Measurements from ENCODE around the gene TACO1.

TACO1 gene

DNA sequence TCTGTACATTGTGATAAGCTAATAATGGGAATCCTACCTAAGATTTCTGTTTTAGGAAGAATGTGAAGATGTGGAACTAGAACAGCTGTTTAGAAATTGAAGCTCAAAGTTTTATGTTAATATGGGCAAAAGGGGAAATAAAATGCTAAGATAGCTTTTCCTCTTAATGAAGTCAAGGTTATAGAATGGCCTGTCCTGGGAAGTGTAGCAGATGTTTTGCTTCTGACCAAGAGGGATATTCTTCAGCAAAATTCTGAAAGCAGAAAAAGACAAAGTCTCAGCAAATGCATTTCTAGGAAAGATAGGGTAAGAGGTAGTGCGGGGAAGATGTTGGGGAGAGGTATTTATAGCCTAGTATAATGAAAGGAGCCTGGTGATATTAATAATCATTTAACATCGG, 34.6 kb downstream of the TACO1 start:
- no peak overlapping the region for H3K27ac ChIP-seq (ENCODE audit: low read length)
- H3K36me3 ChIP-seq (ENCODE audit: control insufficient read depth in 2 of 2, insufficient read depth in 2 of 2, low read length in 2 of 2), result peaks cover 3 to 18% of the 10 kb centered on the region in 2 donors
- no peaks in the 10 kb centered on the region for H3K9me3 ChIP-seq (ENCODE audit: control insufficient read depth in 2 of 2, low read length in 2 of 2)
- no peak overlapping the region for H3K9ac ChIP-seq (ENCODE audit: low read length in 2 of 2)
- H3K4me1 ChIP-seq (ENCODE audit: control insufficient read depth, insufficient read depth, low read length), result peaks cover 14% of the 10 kb centered on the region
- no peaks in the 10 kb centered on the region for H3K27me3 ChIP-seq (ENCODE audit: control insufficient read depth in 1 of 2, insufficient read depth in 2 of 2, low read length in 2 of 2)
- H3K4me3 ChIP-seq (ENCODE audit: low read length in 2 of 2), result no peak overlapping the region

DNA sequence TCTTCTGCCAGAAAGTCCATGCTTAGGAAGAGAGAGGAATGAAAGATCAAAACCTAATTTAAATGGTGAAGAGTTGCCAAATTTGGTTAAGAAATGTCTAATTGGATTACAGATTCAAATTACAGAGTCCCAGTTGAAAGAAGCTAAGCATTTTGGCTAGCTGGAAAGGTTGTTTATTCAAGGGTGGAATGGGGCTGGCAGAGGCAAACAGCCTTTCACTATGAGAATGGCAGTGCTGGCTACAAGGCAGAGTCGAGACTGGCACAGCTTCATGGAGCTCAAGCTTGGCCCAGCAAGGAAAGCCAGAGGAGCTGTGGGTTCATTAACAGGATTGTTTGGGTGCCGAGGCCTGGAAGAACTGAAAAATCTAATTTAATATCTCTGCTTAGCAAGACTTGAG, 35.1 kb downstream of the TACO1 start:
- H3K27ac ChIP-seq (ENCODE audit: low read length), result no peak overlapping the region
- H3K9me3 ChIP-seq (ENCODE audit: control insufficient read depth in 2 of 2, low read length in 2 of 2), result no peaks in the 10 kb centered on the region
- H3K4me3 ChIP-seq (ENCODE audit: low read length in 2 of 2), result no peak overlapping the region
- H3K36me3 ChIP-seq (ENCODE audit: control insufficient read depth in 2 of 2, insufficient read depth in 2 of 2, low read length in 2 of 2), result peaks cover 3 to 18% of the 10 kb centered on the region in 2 donors
- peaks cover 14% of the 10 kb centered on the region for H3K4me1 ChIP-seq (ENCODE audit: control insufficient read depth, insufficient read depth, low read length)
- H3K27me3 ChIP-seq (ENCODE audit: control insufficient read depth in 1 of 2, insufficient read depth in 2 of 2, low read length in 2 of 2), result no peaks in the 10 kb centered on the region
- no peak overlapping the region for H3K9ac ChIP-seq (ENCODE audit: low read length in 2 of 2)

DNA sequence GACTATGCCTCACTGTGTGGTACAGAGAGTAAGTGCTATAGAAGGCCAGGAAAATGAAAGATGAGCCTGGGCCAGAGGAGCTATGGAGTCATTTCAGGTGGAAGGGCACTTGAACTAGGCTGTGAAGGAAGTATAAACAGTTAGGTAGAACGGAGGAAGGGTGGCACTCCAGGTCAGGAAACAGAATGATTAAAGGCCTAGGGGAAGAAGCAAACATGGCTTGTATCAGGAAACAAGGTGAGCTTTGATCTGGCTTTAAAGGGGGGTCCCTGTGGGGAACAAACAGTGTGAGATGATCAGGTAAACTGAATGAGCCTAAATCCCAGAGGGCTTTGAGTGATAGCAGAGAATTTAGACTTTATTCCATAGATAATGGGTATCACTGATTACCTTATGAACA, 38.4 kb downstream of the TACO1 start:
- Histone ChIP-seq H3K27ac (ENCODE audit: low read length) (no peak overlapping the region), H3K9ac (ENCODE audit: low read length in 2 of 2) (no peak overlapping the region), H3K36me3 (ENCODE audit: control insufficient read depth in 2 of 2, insufficient read depth in 2 of 2, low read length in 2 of 2) (peaks cover 0 to 14% of the 10 kb centered on the region in 2 donors), H3K9me3 (ENCODE audit: control insufficient read depth in 2 of 2, low read length in 2 of 2) (no peaks in the 10 kb centered on the region), H3K4me1 (ENCODE audit: control insufficient read depth, insufficient read depth, low read length) (peaks cover 14% of the 10 kb centered on the region), H3K4me3 (ENCODE audit: low read length in 2 of 2) (no peak overlapping the region), H3K27me3 (ENCODE audit: control insufficient read depth in 1 of 2, insufficient read depth in 2 of 2, low read length in 2 of 2) (no peaks in the 10 kb centered on the region)

DNA sequence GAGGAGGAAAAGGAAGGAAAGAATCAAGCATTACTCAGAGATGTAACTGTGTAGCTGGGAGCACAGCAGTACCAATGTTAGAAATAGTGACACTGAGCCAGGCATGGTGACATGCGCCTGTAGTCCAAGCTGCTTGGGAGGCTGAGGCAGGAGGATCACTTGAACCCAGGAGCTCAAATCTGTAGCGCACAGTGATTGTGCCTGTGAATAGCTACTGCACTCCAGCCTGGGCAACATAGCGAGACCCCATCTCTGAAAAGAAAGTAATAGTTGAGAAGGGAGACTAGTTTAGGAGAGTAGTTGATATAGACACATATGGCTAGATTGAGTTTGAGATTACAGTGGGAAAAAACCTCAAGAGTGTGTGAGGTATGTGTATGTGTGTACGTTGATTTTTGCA, 39.3 kb downstream of the TACO1 start:
- Histone ChIP-seq H3K36me3 (ENCODE audit: control insufficient read depth in 2 of 2, insufficient read depth in 2 of 2, low read length in 2 of 2) (peaks cover 0 to 13% of the 10 kb centered on the region in 2 donors), H3K27ac (ENCODE audit: low read length) (no peak overlapping the region), H3K9me3 (ENCODE audit: control insufficient read depth in 2 of 2, low read length in 2 of 2) (no peaks in the 10 kb centered on the region)

DNA sequence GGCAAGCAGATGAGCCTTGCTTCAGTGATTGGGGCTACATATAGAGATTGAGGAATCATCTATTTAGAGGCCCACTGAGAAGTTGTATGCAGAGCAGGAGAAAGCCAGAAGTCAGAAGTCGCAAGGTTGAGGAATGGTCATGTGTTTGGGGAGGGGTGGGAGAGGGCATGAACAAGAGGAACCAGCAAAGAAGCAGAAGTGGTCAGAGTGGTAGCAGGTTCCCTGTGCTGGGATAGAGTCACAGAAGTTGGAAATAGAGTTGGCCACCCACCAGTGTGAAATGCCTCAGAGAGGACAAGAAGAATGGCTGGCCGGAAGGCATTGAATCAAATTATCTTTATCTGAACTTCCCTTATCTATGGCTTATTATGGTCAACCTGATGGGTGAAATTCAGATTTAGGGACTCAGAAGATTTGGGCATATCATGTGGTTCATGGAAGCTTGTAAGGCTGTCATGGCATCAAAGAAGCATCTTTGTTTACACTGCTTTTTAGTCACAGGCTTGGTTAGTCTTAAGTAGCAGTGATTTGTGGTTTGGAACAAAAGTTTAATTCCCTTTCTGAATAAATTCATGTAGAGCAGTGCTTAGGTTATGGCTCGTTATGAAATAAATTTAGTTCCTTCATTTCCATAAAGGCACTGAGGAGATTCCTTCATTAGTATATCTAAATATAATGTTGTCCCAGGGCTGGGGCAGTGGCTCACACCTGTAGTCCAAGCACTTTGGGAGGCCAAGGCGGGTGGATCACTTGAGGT, 41.2 kb downstream of the TACO1 start:
- Histone ChIP-seq H3K36me3 (ENCODE audit: control insufficient read depth in 2 of 2, insufficient read depth in 2 of 2, low read length in 2 of 2) (peaks cover 10 to 17% of the 10 kb centered on the region in 2 donors), H3K4me3 (ENCODE audit: low read length in 2 of 2) (no peak overlapping the region), H3K4me1 (ENCODE audit: control insufficient read depth, insufficient read depth, low read length) (peaks cover 15% of the 10 kb centered on the region), H3K27me3 (ENCODE audit: control insufficient read depth in 1 of 2, insufficient read depth in 2 of 2, low read length in 2 of 2) (no peaks in the 10 kb centered on the region), H3K9me3 (ENCODE audit: control insufficient read depth in 2 of 2, low read length in 2 of 2) (no peaks in the 10 kb centered on the region), H3K27ac (ENCODE audit: low read length) (no peak overlapping the region), H3K9ac (ENCODE audit: low read length in 2 of 2) (no peak overlapping the region)

More for the DNA sequence above, 39.3 kb downstream of the TACO1 start:
- Histone ChIP-seq H3K27me3 (ENCODE audit: control insufficient read depth in 1 of 2, insufficient read depth in 2 of 2, low read length in 2 of 2) (no peaks in the 10 kb centered on the region), H3K9ac (ENCODE audit: low read length in 2 of 2) (no peak overlapping the region), H3K4me3 (ENCODE audit: low read length in 2 of 2) (no peak overlapping the region), H3K4me1 (ENCODE audit: control insufficient read depth, insufficient read depth, low read length) (peaks cover 14% of the 10 kb centered on the region)

DNA sequence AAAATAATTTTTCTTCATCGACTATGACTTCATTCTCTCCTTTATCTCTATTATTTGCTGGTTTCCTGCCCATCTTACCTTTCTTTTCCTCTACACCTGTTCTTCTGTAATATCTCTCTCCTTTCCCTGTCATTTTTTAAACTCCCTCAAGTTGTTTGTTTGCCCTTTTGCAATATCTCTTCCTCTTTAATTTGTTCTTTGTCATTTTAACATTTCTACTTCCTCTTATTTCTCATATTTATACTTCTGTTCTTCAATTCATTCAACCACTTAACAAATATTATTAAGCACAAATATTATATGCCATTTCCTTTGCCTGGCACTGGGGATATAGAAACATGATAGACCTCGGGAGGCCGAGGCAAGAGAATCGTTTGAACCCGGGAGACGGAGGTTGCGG, 44.2 kb downstream of the TACO1 start:
- peaks cover 13% of the 10 kb centered on the region for H3K4me1 ChIP-seq (ENCODE audit: control insufficient read depth, insufficient read depth, low read length)

DNA sequence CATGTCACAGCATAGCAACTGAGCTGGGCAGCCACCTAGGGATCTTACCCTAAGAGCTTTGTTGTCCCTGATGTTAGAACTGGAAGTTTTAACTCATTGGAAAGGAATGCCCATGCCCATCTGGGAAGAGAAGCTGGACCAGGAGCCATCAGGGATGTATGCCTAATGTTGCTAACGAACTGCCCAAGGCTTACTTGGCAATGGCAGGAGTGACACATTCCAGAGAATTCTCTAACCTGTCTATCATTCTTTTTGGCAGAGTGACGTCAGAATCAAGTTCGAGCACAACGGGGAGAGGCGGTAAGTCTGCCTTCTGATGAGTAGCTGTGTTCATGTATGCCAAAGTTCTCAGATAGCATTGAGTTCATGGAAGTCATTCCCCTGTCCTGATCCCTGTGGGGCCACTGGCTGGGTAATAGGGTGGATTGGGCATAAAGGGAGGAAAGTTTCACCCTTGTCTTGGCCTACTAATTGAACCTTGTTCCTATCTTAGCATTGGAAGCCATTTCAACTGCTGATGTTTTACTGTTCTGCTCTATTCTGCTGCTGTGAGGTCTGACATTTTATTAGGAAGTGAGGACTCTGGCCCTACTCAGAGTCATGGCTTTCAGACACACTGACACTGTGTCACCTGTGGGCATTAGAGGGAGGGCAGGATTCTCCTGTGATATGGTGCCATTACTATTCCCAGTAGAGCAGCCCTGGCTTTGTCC, 45.2 kb downstream of the TACO1 start:
- Histone ChIP-seq H3K36me3 (ENCODE audit: control insufficient read depth in 2 of 2, insufficient read depth in 2 of 2, low read length in 2 of 2) (peaks cover 10 to 18% of the 10 kb centered on the region in 2 donors), H3K4me3 (ENCODE audit: low read length in 2 of 2) (no peak overlapping the region), H3K4me1 (ENCODE audit: control insufficient read depth, insufficient read depth, low read length) (peaks cover 13% of the 10 kb centered on the region), H3K27me3 (ENCODE audit: control insufficient read depth in 1 of 2, insufficient read depth in 2 of 2, low read length in 2 of 2) (no peaks in the 10 kb centered on the region), H3K9ac (ENCODE audit: low read length in 2 of 2) (no peak overlapping the region), H3K9me3 (ENCODE audit: control insufficient read depth in 2 of 2, low read length in 2 of 2) (no peaks in the 10 kb centered on the region), H3K27ac (ENCODE audit: low read length) (no peak overlapping the region)

More for the DNA sequence above, 44.2 kb downstream of the TACO1 start:
- H3K9me3 ChIP-seq (ENCODE audit: control insufficient read depth in 2 of 2, low read length in 2 of 2), result no peaks in the 10 kb centered on the region
- H3K9ac ChIP-seq (ENCODE audit: low read length in 2 of 2), result no peak overlapping the region
- peaks cover 10 to 18% of the 10 kb centered on the region in 2 donors for H3K36me3 ChIP-seq (ENCODE audit: control insufficient read depth in 2 of 2, insufficient read depth in 2 of 2, low read length in 2 of 2)
- H3K4me3 ChIP-seq (ENCODE audit: low read length in 2 of 2), result no peak overlapping the region
- no peaks in the 10 kb centered on the region for H3K27me3 ChIP-seq (ENCODE audit: control insufficient read depth in 1 of 2, insufficient read depth in 2 of 2, low read length in 2 of 2)
- H3K27ac ChIP-seq (ENCODE audit: low read length), result no peak overlapping the region

DNA sequence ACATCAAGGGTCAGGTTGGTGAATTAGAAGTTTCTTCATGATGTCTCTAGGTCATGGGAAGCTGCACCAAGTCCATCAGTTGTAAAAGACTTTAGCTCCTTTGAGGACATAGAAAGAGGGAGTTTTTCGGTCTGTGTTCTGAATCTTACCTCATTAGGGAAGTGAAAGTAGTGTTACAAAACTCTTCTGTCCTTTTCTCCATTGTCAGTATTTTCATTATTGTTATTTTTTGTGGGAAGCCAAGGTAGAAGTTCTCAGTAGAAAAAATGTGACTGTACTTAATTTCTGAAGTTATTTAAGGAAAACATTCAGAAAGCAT, 45.8 kb downstream of the TACO1 start:
- Histone ChIP-seq H3K36me3 (ENCODE audit: control insufficient read depth in 2 of 2, insufficient read depth in 2 of 2, low read length in 2 of 2) (peaks cover 10 to 18% of the 10 kb centered on the region in 2 donors), H3K4me1 (ENCODE audit: control insufficient read depth, insufficient read depth, low read length) (peaks cover 13% of the 10 kb centered on the region), H3K27me3 (ENCODE audit: control insufficient read depth in 1 of 2, insufficient read depth in 2 of 2, low read length in 2 of 2) (no peaks in the 10 kb centered on the region), H3K9me3 (ENCODE audit: control insufficient read depth in 2 of 2, low read length in 2 of 2) (no peaks in the 10 kb centered on the region), H3K27ac (ENCODE audit: low read length) (no peak overlapping the region), H3K9ac (ENCODE audit: low read length in 2 of 2) (no peak overlapping the region), H3K4me3 (ENCODE audit: low read length in 2 of 2) (no peak overlapping the region)

DNA sequence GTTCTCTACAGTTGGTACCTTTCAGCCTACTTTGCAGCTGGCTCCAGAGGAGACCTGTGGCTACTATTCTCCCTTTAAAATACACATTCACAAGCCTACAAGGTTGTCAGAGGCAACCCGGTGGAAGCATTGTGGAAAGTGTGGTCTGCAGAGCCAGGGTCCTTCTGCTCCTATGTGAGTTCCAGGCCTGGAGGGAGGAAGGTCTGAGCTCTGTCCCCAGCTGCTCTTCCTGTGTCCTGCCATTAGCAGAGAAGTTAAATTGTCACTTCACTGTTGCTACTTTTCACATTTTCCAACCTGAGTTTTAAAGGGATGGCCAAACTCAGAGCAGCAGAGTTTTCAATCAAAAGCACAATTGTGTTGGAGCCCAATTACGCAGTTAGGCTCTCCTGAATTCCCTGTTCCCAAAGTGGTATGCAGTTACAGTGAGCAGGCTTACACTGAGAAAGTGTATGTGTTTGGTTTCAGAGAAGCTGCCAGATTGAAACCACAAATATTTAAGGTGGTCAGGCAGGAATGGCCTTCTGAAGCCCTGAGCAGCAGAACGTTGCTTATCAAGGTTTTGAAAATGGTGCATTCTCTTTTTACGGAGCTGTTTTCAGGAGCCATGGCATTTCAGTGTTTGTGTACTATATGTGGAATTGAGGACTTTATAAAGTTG, 46.5 kb downstream of the TACO1 start:
- H3K27ac ChIP-seq (ENCODE audit: low read length), result no peak overlapping the region
- H3K36me3 ChIP-seq (ENCODE audit: control insufficient read depth in 2 of 2, insufficient read depth in 2 of 2, low read length in 2 of 2), result peaks cover 10 to 18% of the 10 kb centered on the region in 2 donors
- H3K9ac ChIP-seq (ENCODE audit: low read length in 2 of 2), result no peak overlapping the region
- no peaks in the 10 kb centered on the region for H3K9me3 ChIP-seq (ENCODE audit: control insufficient read depth in 2 of 2, low read length in 2 of 2)
- no peaks in the 10 kb centered on the region for H3K27me3 ChIP-seq (ENCODE audit: control insufficient read depth in 1 of 2, insufficient read depth in 2 of 2, low read length in 2 of 2)
- peaks cover 15% of the 10 kb centered on the region for H3K4me1 ChIP-seq (ENCODE audit: control insufficient read depth, insufficient read depth, low read length)
- no peak overlapping the region for H3K4me3 ChIP-seq (ENCODE audit: low read length in 2 of 2)

DNA sequence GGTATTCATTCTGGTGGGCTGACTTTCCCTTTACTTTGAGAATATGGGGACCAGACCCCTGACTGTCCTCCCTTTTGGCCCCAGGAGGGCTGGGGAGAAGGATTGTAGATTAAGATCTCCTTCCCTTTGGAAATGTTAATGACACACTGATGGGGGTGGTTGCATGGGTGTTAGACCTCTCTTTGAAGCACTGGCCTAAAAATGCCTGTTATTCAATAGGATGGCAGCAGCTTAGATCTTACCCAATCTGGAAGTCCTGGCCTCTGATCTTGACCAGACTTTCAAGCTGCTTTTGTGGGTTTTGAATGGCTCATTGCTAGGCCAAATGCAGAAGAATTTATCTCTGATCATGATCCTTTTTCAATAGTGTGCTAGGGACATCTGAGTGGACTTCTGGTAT, 47.2 kb downstream of the TACO1 start:
- Histone ChIP-seq H3K4me1 (ENCODE audit: control insufficient read depth, insufficient read depth, low read length) (peaks cover 19% of the 10 kb centered on the region), H3K9me3 (ENCODE audit: control insufficient read depth in 2 of 2, low read length in 2 of 2) (no peaks in the 10 kb centered on the region), H3K36me3 (ENCODE audit: control insufficient read depth in 2 of 2, insufficient read depth in 2 of 2, low read length in 2 of 2) (peaks cover 10 to 15% of the 10 kb centered on the region in 2 donors), H3K27ac (ENCODE audit: low read length) (no peak overlapping the region), H3K27me3 (ENCODE audit: control insufficient read depth in 1 of 2, insufficient read depth in 2 of 2, low read length in 2 of 2) (no peaks in the 10 kb centered on the region), H3K4me3 (ENCODE audit: low read length in 2 of 2) (no peak overlapping the region), H3K9ac (ENCODE audit: low read length in 2 of 2) (no peak overlapping the region)

Measured in stomach smooth muscle (tissue), 2 donors.